GM23248 (cell line): ENCODE data around the gene DMGDH.

Experiments
- EZH2 ChIP-seq: fragments of 200-600 bp; sonication (generic); IDR thresholded peaks from 2 replicates; pipeline ENCODE4 v1.6.1; 2018; ENCODE audit warnings: antibody characterized with exemption, mild to moderate bottlenecking; ENCODE audit not compliant: insufficient read depth, poor library complexity, severe bottlenecking
- EZH2phosphoT487 ChIP-seq: fragments of 200-600 bp; sonication (generic); IDR thresholded peaks from 2 replicates; pipeline ENCODE4 v1.6.1; 2018; ENCODE audit warnings: antibody characterized with exemption, moderate library complexity, mild to moderate bottlenecking, low read depth; ENCODE audit not compliant: insufficient read depth

- TF ChIP-seq EZH2phosphoT487 (no peak), EZH2 (no peak)
These were observed 80.4 kb downstream of the DMGDH start for GRCh38 chr5:78989080-78989479.
